HG03575 (cell line): ENCODE results near the gene EMX1.

Experiments
- ATAC-seq: cut with Tn5 transposase; IDR thresholded peaks from one replicate; pipeline ENCODE4 v1.9.1; 2021; ENCODE audit not compliant: unreplicated experiment, insufficient number of reproducible peaks, low FRiP score; ENCODE audit errors: extremely low read depth

EMX1 gene

DNA sequence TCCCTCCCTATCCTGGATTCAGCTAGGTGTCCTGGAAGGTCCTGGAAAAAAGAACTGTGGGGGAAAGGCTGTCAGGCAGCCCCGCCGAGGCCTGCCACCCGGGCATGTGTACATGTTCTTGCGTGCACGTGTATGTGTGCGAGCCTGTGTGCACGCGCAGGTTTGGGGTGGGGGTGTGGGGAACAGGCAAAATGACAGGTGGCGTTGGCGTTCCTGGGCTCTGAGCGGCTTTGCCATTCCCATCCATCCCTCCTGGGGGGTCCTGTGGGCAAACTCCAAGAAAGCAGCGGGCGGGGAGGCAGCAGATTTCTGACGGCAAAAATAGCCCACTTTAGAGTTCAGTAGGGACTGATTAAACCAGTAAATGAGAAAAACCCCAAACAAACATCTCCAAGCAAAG is 35.6 kb downstream of the EMX1 start:
- ATAC-seq: no peak

- no peak for ATAC-seq
Observed at GRCh38 chr2:72953528-72953927, 36.2 kb downstream of the EMX1 start.

DNA sequence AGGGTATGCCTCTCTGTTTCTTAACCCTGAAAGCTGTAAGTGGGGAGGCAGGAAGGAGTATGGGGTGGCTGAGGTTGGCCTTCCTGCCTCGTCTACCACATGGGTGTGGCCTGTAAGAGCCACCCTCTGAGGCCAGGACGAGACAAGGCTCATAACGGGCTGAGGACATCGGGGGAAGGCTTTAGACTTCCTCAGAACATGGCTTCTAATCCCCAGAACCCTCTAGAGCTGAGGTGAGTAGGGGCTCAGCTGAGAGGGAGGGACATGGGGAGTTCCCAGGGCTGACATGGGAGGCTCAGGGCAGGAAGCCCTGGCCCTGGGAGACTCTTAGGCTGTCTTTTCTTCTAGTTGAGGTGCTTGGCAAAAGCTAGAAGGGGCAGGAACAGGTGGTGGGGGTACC is 36.7 kb downstream of the EMX1 start:
- no peak for ATAC-seq

DNA sequence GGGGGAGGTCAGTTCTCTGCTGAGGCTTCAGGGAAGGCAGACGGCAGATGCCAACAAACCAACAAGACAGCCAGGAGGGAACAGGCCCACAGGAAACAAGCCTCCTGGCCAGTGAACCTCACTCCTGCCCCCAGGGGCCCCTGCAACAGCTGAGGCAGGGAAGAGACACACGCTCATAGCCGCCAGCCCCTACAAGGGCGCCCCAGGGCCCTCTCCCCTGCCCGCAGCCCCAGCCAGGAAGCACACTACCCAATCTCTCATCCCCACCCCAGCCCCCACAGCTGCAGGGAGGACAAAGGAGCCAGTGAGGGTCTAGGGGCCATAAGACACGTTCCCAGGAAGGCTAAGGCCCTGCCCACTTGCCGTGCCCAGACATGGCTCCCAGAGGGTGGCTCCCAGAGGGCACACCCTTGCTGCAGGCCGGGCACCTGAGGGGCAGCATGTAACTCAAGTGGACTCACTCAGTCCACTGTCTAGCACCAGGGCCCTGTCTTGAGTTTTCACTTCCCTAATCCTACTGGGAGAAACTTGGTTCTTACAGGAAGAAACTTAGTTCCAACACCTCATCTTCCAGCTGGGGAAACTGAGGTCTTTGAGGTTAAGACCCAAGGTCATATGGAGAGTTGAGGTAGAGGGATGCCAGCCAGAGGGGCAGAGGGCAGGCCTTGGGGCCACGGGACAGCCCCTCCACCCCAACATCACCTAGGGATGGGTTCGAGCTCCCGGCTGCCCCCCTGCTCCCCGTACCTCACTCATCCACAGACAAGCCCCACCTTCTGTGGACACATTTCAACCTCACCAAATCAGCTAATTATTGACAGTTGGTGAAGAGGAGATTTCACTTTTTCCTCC is 37.3 kb downstream of the EMX1 start:
- ATAC-seq: no peak

DNA sequence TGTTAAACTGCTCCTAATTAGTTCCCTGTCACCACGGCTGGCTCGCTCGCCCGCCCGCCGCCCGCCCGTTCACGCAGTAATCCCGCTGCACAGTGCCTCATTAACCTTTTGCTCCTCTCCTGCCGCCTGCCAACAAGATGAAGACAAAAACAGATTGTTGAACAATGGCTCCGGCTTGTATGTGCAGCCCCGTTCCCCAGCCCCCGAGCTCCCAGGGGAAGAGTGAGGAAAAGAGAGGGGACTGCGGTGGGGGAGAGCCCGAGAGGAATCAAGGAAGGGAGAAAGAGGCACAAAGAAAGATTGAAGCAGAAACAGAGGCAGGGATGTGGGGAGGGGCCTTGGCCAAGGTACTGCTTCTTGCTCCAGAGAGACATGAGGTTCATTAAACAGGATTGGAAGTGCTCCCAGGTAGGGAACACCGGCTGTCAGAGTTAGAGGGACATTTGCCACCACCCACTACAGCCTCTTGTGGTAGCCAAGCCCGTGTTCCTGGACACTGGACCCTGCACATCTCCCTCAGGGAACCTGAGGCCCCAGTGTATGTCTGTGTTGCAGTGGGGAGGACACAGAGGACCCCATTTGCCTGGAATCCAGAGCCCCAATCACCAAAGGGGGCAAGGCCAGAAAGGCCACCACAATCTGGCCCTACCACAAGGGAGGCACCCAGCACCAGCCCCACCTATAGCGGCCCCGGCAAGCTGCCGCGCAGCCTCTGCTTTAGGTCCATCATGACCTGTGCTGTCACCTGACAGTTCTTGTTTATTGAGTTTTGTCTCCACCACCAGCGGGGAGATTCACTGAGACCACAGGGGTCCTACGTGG is 38.1 kb downstream of the EMX1 start:
- no peak for ATAC-seq

GRCh38 chr2:72956050-72956395 is 38.7 kb downstream of the EMX1 start:
- ATAC-seq: no peak

GRCh38 chr2:72956936-72957335 is 39.6 kb downstream of the EMX1 start:
- ATAC-seq: no peak

GRCh38 chr2:72958542-72959385 is 41.4 kb downstream of the EMX1 start:
- ATAC-seq: no peak

- ATAC-seq: no peak
Observed at GRCh38 chr2:72959554-72959953, 42.2 kb downstream of the EMX1 start.

GRCh38 chr2:72959995-72960981 is 43.0 kb downstream of the EMX1 start:
- no peak for ATAC-seq

GRCh38 chr2:72961036-72961720 is 43.9 kb downstream of the EMX1 start:
- no peak for ATAC-seq

GRCh38 chr2:72961853-72962468 is 44.6 kb downstream of the EMX1 start:
- no peak for ATAC-seq

DNA sequence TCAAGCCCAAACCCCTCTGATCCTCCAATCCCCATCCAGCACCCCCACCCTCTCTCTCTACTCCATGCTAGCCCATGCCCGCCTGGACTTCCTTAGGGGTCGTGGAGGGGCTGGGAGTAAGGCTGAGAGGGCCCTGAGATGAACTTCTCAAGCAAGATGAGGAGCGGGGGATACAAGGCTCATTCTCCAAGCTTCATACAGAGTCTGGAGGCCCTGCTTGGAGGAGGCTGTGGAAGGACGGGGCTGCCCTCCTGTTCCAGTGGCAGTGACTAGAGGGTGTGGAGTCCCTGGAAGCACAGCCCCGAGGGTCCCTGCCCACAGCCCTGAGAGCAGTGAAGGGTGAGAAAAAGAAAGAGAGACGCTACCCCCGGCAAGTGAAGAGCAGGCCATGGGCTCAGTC is 45.6 kb downstream of the EMX1 start:
- ATAC-seq: no peak

DNA sequence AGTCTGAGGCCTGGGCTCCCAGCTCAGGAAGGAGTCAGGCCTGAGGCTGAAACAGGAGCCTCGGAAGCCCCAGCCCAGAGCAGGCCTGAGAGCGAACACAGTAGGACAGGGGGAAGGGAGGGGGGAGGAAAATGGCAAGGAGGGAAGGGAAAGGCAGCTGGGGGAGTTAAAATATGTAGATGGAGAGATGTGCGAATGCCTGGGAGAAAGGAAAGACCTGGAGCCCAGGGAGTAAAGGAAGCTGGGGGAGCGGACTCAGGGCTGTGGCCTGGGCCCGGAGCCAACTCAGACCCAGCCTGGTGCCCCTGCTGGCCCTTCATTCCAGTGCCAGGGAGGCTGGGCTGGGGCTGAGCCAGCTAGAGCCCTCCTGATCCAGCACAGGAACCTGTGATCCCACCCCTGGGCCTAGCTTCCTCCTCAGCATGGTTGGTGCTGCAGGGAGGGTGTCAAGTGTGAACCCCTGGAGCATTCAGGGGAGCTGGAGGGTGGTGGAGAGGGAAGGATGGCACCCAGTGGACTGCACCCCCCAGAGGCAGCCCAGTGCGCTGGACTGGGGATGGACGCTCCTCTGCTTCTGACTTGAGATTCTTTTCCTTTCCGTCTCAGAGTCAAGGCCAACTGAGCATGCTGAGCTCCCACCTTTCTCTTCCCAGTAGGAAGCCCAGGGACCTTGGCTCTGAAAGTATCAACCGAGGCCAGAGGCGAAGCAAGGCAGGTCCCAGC is 46.3 kb downstream of the EMX1 start:
- no peak for ATAC-seq

- no peak for ATAC-seq
Observed at GRCh38 chr2:72964146-72964525, 46.8 kb downstream of the EMX1 start.

- ATAC-seq: no peak
Observed at GRCh38 chr2:72965016-72965415, 47.7 kb downstream of the EMX1 start.
